CD14-positive monocyte (primary cell): ENCODE results near the gene OTULIN. TPM values are rescaled to one million over a fixed set of nuclear protein-coding genes. Genes with fewer than 3 reads are reported as not detected.

Experiments used
- DNase-seq, 3 donors: peaks; one replicate each; pipeline ENCODE4 v3.0.0-alpha.2; 2011 to 2022
- H2AFZ ChIP-seq: 2 replicates; pipeline ENCODE4 v1.6.0; 2012; ENCODE audit warnings: mild to moderate bottlenecking, low read depth, low read length, inconsistent platforms; ENCODE audit not compliant: insufficient read depth, poor library complexity, severe bottlenecking
- H3K27ac ChIP-seq, 2 donors: 1 replicate in 1 of 2; 2 replicates in 1 of 2; pipeline ENCODE4 v1.5.1; 2012 to 2013; ENCODE audit warnings: low read length in 2 of 2, control low read depth in 1 of 2, inconsistent platforms in 1 of 2, low read depth in 1 of 2, mild to moderate bottlenecking in 1 of 2
- H3K27me3 ChIP-seq, 2 donors: one replicate each; pipeline versions ENCODE4 v1.6.0 to v1.6.1; 2011 to 2013; ENCODE audit warnings: low read length in 2 of 2; ENCODE audit not compliant: control insufficient read depth in 2 of 2, insufficient read depth in 2 of 2
- H3K36me3 ChIP-seq, 2 donors: replicated peaks in 1 of 2; 1 replicate in 1 of 2; 2 replicates in 1 of 2; pipeline versions ENCODE4 v1.5.1 to v1.6.1; 2012 to 2013; ENCODE audit warnings: low read length in 2 of 2, control low read depth in 1 of 2, inconsistent platforms in 1 of 2, mild to moderate bottlenecking in 1 of 2; ENCODE audit not compliant: insufficient read depth in 2 of 2, control insufficient read depth in 1 of 2
- H3K4me1 ChIP-seq, 2 donors: 1 replicate in 1 of 2; 2 replicates in 1 of 2; pipeline versions ENCODE4 v1.5.1 to v1.6.1; 2012 to 2013; ENCODE audit warnings: low read length in 2 of 2, control low read depth in 1 of 2, inconsistent platforms in 1 of 2, mild to moderate bottlenecking in 1 of 2, moderate library complexity in 1 of 2; ENCODE audit not compliant: insufficient read depth in 2 of 2, control insufficient read depth in 1 of 2
- H3K4me2 ChIP-seq: replicated peaks from 2 replicates; pipeline ENCODE3; 2012; ENCODE audit warnings: low read length, moderate library complexity, mild to moderate bottlenecking; ENCODE audit not compliant: poor library complexity, severe bottlenecking; ENCODE audit errors: extremely low read depth
- H3K4me3 ChIP-seq, 3 experiments: fragments of 200-600 bp in 1 of 3; sonication (generic) in 1 of 3; replicated peaks in 1 of 3; 1 replicate in 2 of 3; 2 replicates in 1 of 3; pipeline ENCODE4 v1.5.1; 2011 to 2013; ENCODE audit warnings: low read length in 3 of 3, mild to moderate bottlenecking in 3 of 3, control low read depth in 2 of 3, low read depth in 2 of 3, inconsistent platforms in 1 of 3, moderate library complexity in 1 of 3
- H3K79me2 ChIP-seq: 2 replicates; pipeline ENCODE4 v1.6.0; 2012; ENCODE audit warnings: mild to moderate bottlenecking, control low read depth, inconsistent platforms, low read length, moderate library complexity; ENCODE audit not compliant: insufficient read depth
- H3K9ac ChIP-seq: 2 replicates; pipeline ENCODE4 v1.6.0; 2017; ENCODE audit warnings: low read length, mild to moderate bottlenecking; ENCODE audit not compliant: insufficient read depth, poor library complexity, severe bottlenecking
- H3K9me3 ChIP-seq, 2 donors: replicated peaks in 1 of 2; 1 replicate in 1 of 2; 2 replicates in 1 of 2; pipeline versions ENCODE4 v1.5.1 to v1.6.1; 2012 to 2013; ENCODE audit warnings: low read length in 2 of 2, control low read depth in 1 of 2; ENCODE audit not compliant: control insufficient read depth in 1 of 2, insufficient read depth in 1 of 2
- H4K20me1 ChIP-seq: 2 replicates; pipeline ENCODE4 v1.6.0; 2012; ENCODE audit warnings: mild to moderate bottlenecking, low read length, control low read depth, moderate library complexity; ENCODE audit not compliant: insufficient read depth
- H3K27ac Mint-ChIP-seq, 7 donors: one replicate each; pipeline ENCODE4 v1.8.0; 2020; ENCODE audit warnings: mild to moderate bottlenecking in 7 of 7, mixed read lengths in 7 of 7, moderate library complexity in 6 of 7, inconsistent platforms in 2 of 7
- H3K27me3 Mint-ChIP-seq, 3 donors: one replicate each; pipeline ENCODE4 v1.8.0; 2021 to 2022; ENCODE audit warnings: low read depth in 3 of 3, mild to moderate bottlenecking in 3 of 3, mixed read lengths in 3 of 3, moderate library complexity in 3 of 3, inconsistent platforms in 1 of 3
- H3K36me3 Mint-ChIP-seq, 2 donors: one replicate each; pipeline ENCODE4 v1.8.0; 2020; ENCODE audit warnings: mixed read lengths in 2 of 2, inconsistent platforms in 1 of 2, mild to moderate bottlenecking in 1 of 2
- H3K4me1 Mint-ChIP-seq: one replicate; pipeline ENCODE4 v1.8.0; 2020; ENCODE audit warnings: mild to moderate bottlenecking, mixed read lengths
- H3K4me3 Mint-ChIP-seq, 2 donors: one replicate each; pipeline ENCODE4 v1.8.0; 2020; ENCODE audit warnings: mild to moderate bottlenecking in 2 of 2, mixed read lengths in 2 of 2, moderate library complexity in 1 of 2
- H3K9me3 Mint-ChIP-seq, 7 donors: one replicate each; pipeline ENCODE4 v1.8.0; 2020 to 2022; ENCODE audit warnings: mixed read lengths in 7 of 7, mild to moderate bottlenecking in 6 of 7, moderate library complexity in 6 of 7, inconsistent platforms in 2 of 7
- CTCF ChIP-seq: fragments of 200-600 bp; IDR thresholded peaks from one replicate; pipeline ENCODE4 v1.8.0; 2022; ENCODE audit warnings: antibody characterized with exemption, mild to moderate bottlenecking
- WGBS: methylation state at CpG from one replicate; pipeline ENCODE4 v1.1.5; 2013; ENCODE audit warnings: missing lambda C conversion rate; ENCODE audit not compliant: insufficient coverage; 5-methylcytosine and 5-hydroxymethylcytosine counted together
- intact Hi-C, 2 donors: fragments of 100-400 bp; cut with micrococcal nuclease; formaldehyde crosslinking; loops; one replicate each; pipeline versions ENCODE4 v1.15.0 to v1.15.1; 2023
- polyA plus RNA-seq, 3 donors: library from polyadenylated mRNA; depleted of rRNA in 1 of 3; unstranded in 2 of 3; stranded (reverse) in 1 of 3; fragments of 300-500 nt in 2 of 3; fragments of >200 nt in 1 of 3; fragmentation: Illumina TruSeq in 2 of 3; gene quantifications; 1 replicate in 2 of 3; 2 replicates in 1 of 3; pipeline ENCODE4 v1.2.3, GENCODE V29; 2012 to 2021

Gene OTULIN
- polyA plus RNA-seq, 3 donors = 13.7 to 14.2 (median 14.0) TPM

DNA sequence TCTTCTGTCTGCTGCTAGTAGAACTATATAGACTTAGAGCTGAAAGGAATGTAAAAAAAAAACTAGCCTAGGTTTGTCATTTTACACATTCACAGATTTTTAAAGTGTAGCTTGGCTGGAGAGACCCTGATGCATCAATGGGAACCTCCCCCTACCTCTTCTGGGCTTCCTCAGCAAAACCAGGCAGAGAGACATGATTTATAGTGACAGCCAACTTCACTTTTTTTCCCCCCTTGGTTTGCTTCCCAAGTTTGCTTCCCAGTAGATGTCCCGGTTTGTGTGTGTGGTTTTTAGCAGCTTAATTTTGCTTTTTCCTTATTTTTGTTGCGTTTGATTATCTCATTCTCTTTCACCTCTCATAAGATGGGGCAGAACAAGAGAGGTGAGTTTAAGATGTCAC lies 1.8 kb downstream of the OTULIN start:
- no peak overlapping the region for H3K27ac ChIP-seq
- peak overlapping the region; percentile 79 for H3K4me2 ChIP-seq
- Mint-ChIP-seq H3K36me3 (peaks cover 10 to 21% of the 10 kb centered on the region in 2 donors), H3K9me3 (no peaks in the 10 kb centered on the region), H3K27me3 (peaks cover 0 to 2% (median 0%) of the 10 kb centered on the region in 3 donors), H3K4me3 (peak overlapping the region; percentile 25 to 96), H3K4me1 (peaks cover 61% of the 10 kb centered on the region), H3K27ac (no peak overlapping the region)
- peaks cover 64% of the 10 kb centered on the region for H4K20me1 ChIP-seq
- peaks cover 66% of the 10 kb centered on the region for H3K79me2 ChIP-seq
- no peak for TF ChIP-seq CTCF
- peaks cover 37 to 47% of the 10 kb centered on the region in 2 donors for H3K4me1 ChIP-seq
- no peak for DNase-seq
- no peaks in the 10 kb centered on the region for H3K27me3 ChIP-seq
- H3K36me3 ChIP-seq = peaks cover 4 to 15% of the 10 kb centered on the region in 2 donors
- no peak overlapping the region for H2AFZ ChIP-seq
- no peaks in the 10 kb centered on the region for H3K9me3 ChIP-seq
- intact Hi-C loops = loop anchor here in 1 of 2 donors (10.0 kb wide), 1 partner anchor 82 kb away; the partner anchor contains the start of gene OTULINL
- H3K9ac ChIP-seq = no peak overlapping the region
- H3K4me3 ChIP-seq = peak overlapping the region in 1 of 3 experiments; percentile 85
- no CpG with 5 or more reads among the region's 2 CpGs for WGBS

GRCh38 chr5:14667290-14667689 lies 2.8 kb downstream of the OTULIN start:
- Histone ChIP-seq H3K9me3 (no peaks in the 10 kb centered on the region), H3K27ac (no peak overlapping the region), H3K4me2 (no peak overlapping the region), H2AFZ (no peak overlapping the region), H3K79me2 (peaks cover 75% of the 10 kb centered on the region), H3K27me3 (no peaks in the 10 kb centered on the region), H4K20me1 (peaks cover 73% of the 10 kb centered on the region), H3K4me3 (no peak overlapping the region), H3K36me3 (peaks cover 4 to 15% of the 10 kb centered on the region in 2 donors), H3K4me1 (peaks cover 46 to 57% of the 10 kb centered on the region in 2 donors), H3K9ac (no peak overlapping the region)
- Mint-ChIP-seq H3K27me3 (peaks cover 0 to 2% (median 2%) of the 10 kb centered on the region in 3 donors), H3K36me3 (peaks cover 10 to 21% of the 10 kb centered on the region in 2 donors), H3K9me3 (no peaks in the 10 kb centered on the region), H3K27ac (peak overlapping the region in 1 of 7 donors; percentile 87), H3K4me1 (peaks cover 71% of the 10 kb centered on the region), H3K4me3 (no peak overlapping the region)
- 92% methylated on average over 4 of the region's 8 CpGs for WGBS
- TF ChIP-seq CTCF = no peak
- intact Hi-C loops = loop anchor here in 1 of 2 donors (10.0 kb wide), 1 partner anchor 82 kb away; the partner anchor contains the start of gene OTULINL
- no peak for DNase-seq
